ENCODE data around the gene UGT8. TPM values are rescaled to one million over a fixed set of nuclear protein-coding genes. Genes with fewer than 3 reads are reported as not detected.

Gene UGT8
- total RNA-seq, 2 experiments from 2014 or later = 17.5 to 18.5 TPM

- H3K4me1 ChIP-seq (ENCODE audit: insufficient read depth, low read length, poor library complexity, severe bottlenecking) = no peaks in the 10 kb centered on the region
- intact Hi-C loops (cut with micrococcal nuclease; ENCODE audit: unreplicated experiment) = no loop called here
- no peaks in the 10 kb centered on the region for H3K9me2 ChIP-seq (ENCODE audit: insufficient read depth, low read length)
- H3K79me2 ChIP-seq (ENCODE audit: insufficient read depth, low read depth, low read length) = no peaks in the 10 kb centered on the region
- ChIA-PET CTCF (ENCODE audit: unreplicated experiment) (no interaction called here), POLR2A (interaction anchor here (0.5 kb wide), 1 partner anchor 166 kb away, joined by 3 read pairs; no protein-coding TSS in a partner anchor)
- no peak overlapping the region for H3K27ac ChIP-seq (ENCODE audit: low read depth, low read length, poor library complexity, severe bottlenecking)
- H4K20me1 ChIP-seq (ENCODE audit: insufficient read depth, low read length) = peaks cover 19% of the 10 kb centered on the region; the same call in 1 of the 2 replicates
- H3K4me3 ChIP-seq (ENCODE audit: low read depth, low read length, poor library complexity, severe bottlenecking) = no peak overlapping the region
- DNase-seq (ENCODE audit: low spot score) = no peak
- BruUV-seq (replicated peaks) = no TSS peak
- H3K36me3 ChIP-seq (ENCODE audit: insufficient read depth, low read length) = no peaks in the 10 kb centered on the region
- H3K9me3 ChIP-seq (ENCODE audit: low read length) = no peaks in the 10 kb centered on the region
- no peak overlapping the region for H3K4me2 ChIP-seq (ENCODE audit: low read length)
- no peak overlapping the region for H2AFZ ChIP-seq (ENCODE audit: low read length)
- no peak for TF ChIP-seq EZH2phosphoT487 (IDR thresholded peaks at IDR 0.05; ENCODE audit: borderline replicate concordance, low read depth, low read length)
- TF ChIP-seq CTCF (conservative IDR thresholded peaks at IDR 0.05; ENCODE audit: low read length) = no peak
These were observed 55.1 kb downstream of the UGT8 start for GRCh38 chr4:114653675-114654074.

- TF ChIP-seq CTCF (conservative IDR thresholded peaks at IDR 0.05; ENCODE audit: low read length) = peak; percentile 22; the same call in 1 of the 2 replicates
- no peak for TF ChIP-seq EZH2phosphoT487 (IDR thresholded peaks at IDR 0.05; ENCODE audit: borderline replicate concordance, low read depth, low read length)
- Histone ChIP-seq H3K36me3 (ENCODE audit: insufficient read depth, low read length) (no peaks in the 10 kb centered on the region), H3K4me1 (ENCODE audit: insufficient read depth, low read length, poor library complexity, severe bottlenecking) (no peaks in the 10 kb centered on the region), H3K9me3 (ENCODE audit: low read length) (no peaks in the 10 kb centered on the region), H4K20me1 (ENCODE audit: insufficient read depth, low read length) (peaks cover 19% of the 10 kb centered on the region; the same call in 1 of the 2 replicates), H3K4me3 (ENCODE audit: low read depth, low read length, poor library complexity, severe bottlenecking) (no peak overlapping the region), H3K27ac (ENCODE audit: low read depth, low read length, poor library complexity, severe bottlenecking) (no peak overlapping the region), H3K4me2 (ENCODE audit: low read length) (no peak overlapping the region), H3K9me2 (ENCODE audit: insufficient read depth, low read length) (no peaks in the 10 kb centered on the region), H2AFZ (ENCODE audit: low read length) (no peak overlapping the region), H3K79me2 (ENCODE audit: insufficient read depth, low read depth, low read length) (no peaks in the 10 kb centered on the region)
- intact Hi-C loops (cut with micrococcal nuclease; ENCODE audit: unreplicated experiment) = no loop called here
- CTCF ChIA-PET (ENCODE audit: unreplicated experiment) = no interaction called here
- no TSS peak for BruUV-seq (replicated peaks)
- POLR2A ChIA-PET = interaction anchor here (0.5 to 1.2 kb wide), 4 partner anchors 24 to 113 kb away, joined by 3 to 8 read pairs (median 3); no protein-coding TSS in a partner anchor
- peak; percentile 2 for DNase-seq (ENCODE audit: low spot score)
These were observed 56.0 kb downstream of the UGT8 start for GRCh38 chr4:114654592-114654991.

DNA sequence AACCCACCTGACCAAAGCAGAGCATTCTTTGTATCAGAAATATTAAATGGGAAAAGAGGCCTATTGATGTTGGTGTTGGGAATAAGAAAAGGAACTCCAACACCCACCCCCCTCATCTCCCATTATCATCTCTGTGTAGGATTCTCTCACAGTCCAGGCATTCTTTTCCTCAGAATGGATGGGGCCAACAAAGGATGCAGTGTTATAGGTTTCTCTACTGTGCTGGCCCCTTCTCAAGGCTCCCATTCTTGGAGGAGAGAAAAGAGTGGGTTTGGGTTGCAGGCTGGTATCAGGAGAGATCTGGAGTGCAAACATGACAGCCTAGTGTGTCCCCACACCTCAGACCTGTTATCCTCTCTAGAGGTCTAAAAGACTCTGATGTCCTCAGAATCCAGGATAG, 59.6 kb downstream of the UGT8 start:
- no TSS peak for BruUV-seq (replicated peaks)
- TF ChIP-seq EZH2phosphoT487 (IDR thresholded peaks at IDR 0.05; ENCODE audit: borderline replicate concordance, low read depth, low read length) = no peak
- no peak for TF ChIP-seq CTCF (conservative IDR thresholded peaks at IDR 0.05; ENCODE audit: low read length)
- Histone ChIP-seq H3K9me3 (ENCODE audit: low read length) (no peaks in the 10 kb centered on the region), H3K4me1 (ENCODE audit: insufficient read depth, low read length, poor library complexity, severe bottlenecking) (no peaks in the 10 kb centered on the region), H3K4me3 (ENCODE audit: low read depth, low read length, poor library complexity, severe bottlenecking) (no peak overlapping the region), H3K79me2 (ENCODE audit: insufficient read depth, low read depth, low read length) (peaks cover 4% of the 10 kb centered on the region; the same call in 1 of the 2 replicates), H4K20me1 (ENCODE audit: insufficient read depth, low read length) (peaks cover 19% of the 10 kb centered on the region; the same call in 1 of the 2 replicates), H3K27ac (ENCODE audit: low read depth, low read length, poor library complexity, severe bottlenecking) (no peak overlapping the region), H3K9me2 (ENCODE audit: insufficient read depth, low read length) (no peaks in the 10 kb centered on the region), H3K36me3 (ENCODE audit: insufficient read depth, low read length) (no peaks in the 10 kb centered on the region), H3K4me2 (ENCODE audit: low read length) (no peak overlapping the region), H2AFZ (ENCODE audit: low read length) (no peak overlapping the region)
- DNase-seq (ENCODE audit: low spot score) = no peak
- CTCF ChIA-PET (ENCODE audit: unreplicated experiment) = interaction anchor here (0.9 kb wide), 2 partner anchors 57 to 374 kb away, joined by 3 read pairs; no protein-coding TSS in a partner anchor
- intact Hi-C loops (cut with micrococcal nuclease; ENCODE audit: unreplicated experiment) = loop anchor here (2.0 to 5.0 kb wide), 2 partner anchors 37 to 151 kb away; no protein-coding TSS in a partner anchor
- POLR2A ChIA-PET = interaction anchor here (0.7 kb wide), 1 partner anchor 52 kb away, joined by 4 read pairs; no protein-coding TSS in a partner anchor
